Sigmoid colon (tissue), 4 donors: ENCODE data around the gene RAB6B.

Experiments used
- EP300 ChIP-seq, 4 donors: sonication (generic); formaldehyde crosslinking; IDR thresholded peaks; one replicate each; pipeline ENCODE4 v1.6.1; 2017; ENCODE audit warnings: antibody characterized with exemption in 4 of 4
- POLR2A ChIP-seq, 2 donors: fragments of 450-650 bp; IDR thresholded peaks; one replicate each; pipeline ENCODE4 v1.6.1; 2016; ENCODE audit warnings: antibody characterized with exemption in 2 of 2, mild to moderate bottlenecking in 2 of 2, moderate library complexity in 2 of 2
- TF ChIP-seq, protein P1 (sequence below), 4 experiments: fragments of 450-650 bp in 3 of 4; fragments of 200-600 bp in 1 of 4; IDR thresholded peaks; one replicate each; pipeline ENCODE4 v1.5.1; 2016 to 2019; ENCODE audit warnings: antibody characterized with exemption in 4 of 4, mild to moderate bottlenecking in 3 of 4, moderate library complexity in 2 of 4

DNA sequence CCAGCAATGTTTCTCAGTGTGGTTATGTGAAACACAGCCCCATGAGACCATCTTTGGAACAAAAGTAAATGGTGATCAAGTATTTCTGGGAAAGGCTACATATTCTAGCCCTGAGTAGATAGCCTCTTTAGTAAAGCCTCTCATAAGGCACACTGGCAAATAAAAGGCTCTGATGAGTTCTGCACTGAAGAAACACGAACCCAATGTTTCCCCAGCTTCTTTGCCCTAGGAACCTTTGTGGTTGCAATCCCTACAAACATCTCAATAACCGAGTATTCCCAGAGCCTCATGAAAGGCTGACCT, 41.8 kb downstream of the RAB6B start:
- TF ChIP-seq, protein P1, sequence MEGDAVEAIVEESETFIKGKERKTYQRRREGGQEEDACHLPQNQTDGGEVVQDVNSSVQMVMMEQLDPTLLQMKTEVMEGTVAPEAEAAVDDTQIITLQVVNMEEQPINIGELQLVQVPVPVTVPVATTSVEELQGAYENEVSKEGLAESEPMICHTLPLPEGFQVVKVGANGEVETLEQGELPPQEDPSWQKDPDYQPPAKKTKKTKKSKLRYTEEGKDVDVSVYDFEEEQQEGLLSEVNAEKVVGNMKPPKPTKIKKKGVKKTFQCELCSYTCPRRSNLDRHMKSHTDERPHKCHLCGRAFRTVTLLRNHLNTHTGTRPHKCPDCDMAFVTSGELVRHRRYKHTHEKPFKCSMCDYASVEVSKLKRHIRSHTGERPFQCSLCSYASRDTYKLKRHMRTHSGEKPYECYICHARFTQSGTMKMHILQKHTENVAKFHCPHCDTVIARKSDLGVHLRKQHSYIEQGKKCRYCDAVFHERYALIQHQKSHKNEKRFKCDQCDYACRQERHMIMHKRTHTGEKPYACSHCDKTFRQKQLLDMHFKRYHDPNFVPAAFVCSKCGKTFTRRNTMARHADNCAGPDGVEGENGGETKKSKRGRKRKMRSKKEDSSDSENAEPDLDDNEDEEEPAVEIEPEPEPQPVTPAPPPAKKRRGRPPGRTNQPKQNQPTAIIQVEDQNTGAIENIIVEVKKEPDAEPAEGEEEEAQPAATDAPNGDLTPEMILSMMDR (IDR thresholded peaks at IDR 0.05), result no peak
- no peak for TF ChIP-seq POLR2A (IDR thresholded peaks at IDR 0.05)
- TF ChIP-seq EP300 (IDR thresholded peaks at IDR 0.05), result no peak
